NCI-H748 treated with DMSO at 0.1 percent for 48 hours (cell line): ENCODE results near the gene LCN9.
"Not testable (repeated sequence)": the region's sequence is repeated elsewhere in the genome, so short reads cannot be mapped to it uniquely, and the experiment has no call there.

Experiments used
- DNase-seq: peaks from one replicate; lab custom pipeline; 2025; lab: John Stamatoyannopoulos, UW

Gene LCN9

GRCh38 chr9:135647884-135648283 is 15.2 kb upstream of the LCN9 start:
- DNase-seq = no peak

GRCh38 chr9:135648494-135649410 is 14.4 kb upstream of the LCN9 start:
- DNase-seq = no peak

- no peak for DNase-seq
Observed at GRCh38 chr9:135649508-135649907, 13.6 kb upstream of the LCN9 start.

GRCh38 chr9:135650408-135650807 is 12.7 kb upstream of the LCN9 start:
- DNase-seq = no peak

- no peak for DNase-seq
Observed at GRCh38 chr9:135655317-135655716, 7.8 kb upstream of the LCN9 start.

GRCh38 chr9:135657416-135657815 is 5.7 kb upstream of the LCN9 start:
- DNase-seq = no peak

- DNase-seq = no peak
Observed at GRCh38 chr9:135659252-135659651, 3.9 kb upstream of the LCN9 start.

- DNase-seq = no peak
Observed at GRCh38 chr9:135660407-135660806, 2.7 kb upstream of the LCN9 start.

GRCh38 chr9:135661816-135662560 is 1.1 kb upstream of the LCN9 start:
- no peak for DNase-seq

GRCh38 chr9:135663451-135663770 is 302 bp downstream of the LCN9 start:
- no peak for DNase-seq

- no peak for DNase-seq
Observed at GRCh38 chr9:135663857-135664256, 748 bp downstream of the LCN9 start.

GRCh38 chr9:135664266-135664665 is 1.2 kb downstream of the LCN9 start:
- no peak for DNase-seq

- DNase-seq = no peak
Observed at GRCh38 chr9:135664801-135665794, 2.0 kb downstream of the LCN9 start.

GRCh38 chr9:135665795-135666189 is 2.7 kb downstream of the LCN9 start:
- DNase-seq = no peak

- DNase-seq = no peak
Observed at GRCh38 chr9:135666534-135667462, 3.7 kb downstream of the LCN9 start.

GRCh38 chr9:135667463-135668001 is 4.4 kb downstream of the LCN9 start:
- no peak for DNase-seq

GRCh38 chr9:135669018-135669417 is 5.9 kb downstream of the LCN9 start:
- DNase-seq = not testable (repeated sequence)

- DNase-seq = no peak
Observed at GRCh38 chr9:135669616-135670285, 6.6 kb downstream of the LCN9 start.

- no peak for DNase-seq
Observed at GRCh38 chr9:135670721-135671590, 7.8 kb downstream of the LCN9 start.
